ENCODE measurements around the gene OSBPL9. TPM values are rescaled to one million over a fixed set of nuclear protein-coding genes. Genes with fewer than 3 reads are reported as not detected.

The OSBPL9 gene
- total and polyA plus RNA-seq, 8 donors, result 30.7 to 51.0 (median 35.6) TPM

DNA sequence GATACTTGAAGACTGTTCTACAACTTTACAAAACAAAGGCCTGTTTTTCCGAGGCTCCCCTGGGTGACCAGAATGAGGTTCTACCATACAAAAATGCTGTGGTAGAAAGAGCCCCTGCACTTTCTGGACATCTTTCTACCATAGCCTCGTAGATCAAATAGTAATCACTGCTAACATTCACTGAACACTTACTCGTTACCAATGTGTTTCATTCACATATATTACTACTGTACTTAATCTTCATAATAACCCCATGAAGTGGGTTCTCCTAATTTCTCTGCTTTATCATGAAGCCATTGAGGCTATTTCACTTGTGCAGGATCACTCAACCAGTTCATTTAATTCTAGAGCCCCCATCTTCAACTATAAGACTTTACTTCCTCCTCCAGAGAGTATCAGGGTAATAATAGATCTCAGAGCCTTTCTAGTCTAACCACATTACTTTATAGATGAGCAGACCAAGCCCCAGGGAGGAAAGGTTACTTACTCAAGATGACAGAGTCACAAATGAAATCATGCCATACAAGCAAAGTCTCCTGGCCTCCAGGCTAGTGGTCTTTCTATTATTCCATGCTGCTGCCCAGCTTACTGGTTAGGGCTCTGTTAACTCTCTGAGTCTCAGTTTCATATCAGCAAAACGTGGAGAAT is 46.7 kb upstream of the OSBPL9 start:
- DNase-seq, result no peak

DNA sequence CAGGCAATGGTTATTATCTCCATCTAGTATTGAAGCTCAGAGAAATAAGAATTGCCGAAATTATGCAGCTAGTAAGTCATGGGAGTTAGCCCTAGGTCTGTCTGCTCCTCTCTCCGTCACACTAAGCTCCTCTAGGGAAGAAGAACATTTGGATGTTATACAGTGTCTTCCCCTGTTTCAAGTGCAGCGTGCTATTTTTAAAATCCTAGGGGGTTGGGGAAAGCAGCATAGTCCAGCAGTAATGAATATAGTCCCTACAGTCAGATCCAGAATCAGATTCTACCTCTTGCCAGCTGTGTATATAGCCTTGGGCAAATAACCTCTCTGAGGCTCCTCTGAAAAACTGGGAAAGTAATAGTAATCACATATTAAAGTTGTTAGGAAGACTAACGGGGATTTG is 44.5 kb upstream of the OSBPL9 start:
- H3K27me3 ChIP-seq, result no peaks in the 10 kb centered on the region
- no peak for ATAC-seq
- no peak overlapping the region for H3K4me3 ChIP-seq
- no peak for FAIRE-seq
- no peak overlapping the region for H3K27ac ChIP-seq
- TF ChIP-seq, protein P1, sequence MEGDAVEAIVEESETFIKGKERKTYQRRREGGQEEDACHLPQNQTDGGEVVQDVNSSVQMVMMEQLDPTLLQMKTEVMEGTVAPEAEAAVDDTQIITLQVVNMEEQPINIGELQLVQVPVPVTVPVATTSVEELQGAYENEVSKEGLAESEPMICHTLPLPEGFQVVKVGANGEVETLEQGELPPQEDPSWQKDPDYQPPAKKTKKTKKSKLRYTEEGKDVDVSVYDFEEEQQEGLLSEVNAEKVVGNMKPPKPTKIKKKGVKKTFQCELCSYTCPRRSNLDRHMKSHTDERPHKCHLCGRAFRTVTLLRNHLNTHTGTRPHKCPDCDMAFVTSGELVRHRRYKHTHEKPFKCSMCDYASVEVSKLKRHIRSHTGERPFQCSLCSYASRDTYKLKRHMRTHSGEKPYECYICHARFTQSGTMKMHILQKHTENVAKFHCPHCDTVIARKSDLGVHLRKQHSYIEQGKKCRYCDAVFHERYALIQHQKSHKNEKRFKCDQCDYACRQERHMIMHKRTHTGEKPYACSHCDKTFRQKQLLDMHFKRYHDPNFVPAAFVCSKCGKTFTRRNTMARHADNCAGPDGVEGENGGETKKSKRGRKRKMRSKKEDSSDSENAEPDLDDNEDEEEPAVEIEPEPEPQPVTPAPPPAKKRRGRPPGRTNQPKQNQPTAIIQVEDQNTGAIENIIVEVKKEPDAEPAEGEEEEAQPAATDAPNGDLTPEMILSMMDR (IDR thresholded peaks at IDR 0.05), result no peak
- intact Hi-C loops (cut with DNase I), result no loop called here
- WGBS, 2 donors, result 88 to 89% methylated on average over 4 of the region's 4 CpGs
- H3K9me3 ChIP-seq, result no peaks in the 10 kb centered on the region
- H3K4me1 ChIP-seq, result peaks cover 0 to 17% (median 0%) of the 10 kb centered on the region in 3 donors
- DNase-seq, result no peak
- no peaks in the 10 kb centered on the region for H3K36me3 ChIP-seq

More for the DNA sequence above, 46.7 kb upstream of the OSBPL9 start:
- intact Hi-C loops (cut with DNase I), result no loop called here
- peak overlapping the region in 1 of 4 donors; percentile 33 for H3K27ac ChIP-seq
- FAIRE-seq (no peak), ATAC-seq (peak in 2 of 4 donors; percentile 25 to 31)
- H3K9me3 ChIP-seq, result no peaks in the 10 kb centered on the region
- H3K4me1 ChIP-seq, result peaks cover 0 to 17% (median 0%) of the 10 kb centered on the region in 3 donors
- H3K27me3 ChIP-seq, result no peaks in the 10 kb centered on the region
- TF ChIP-seq, protein P1 (IDR thresholded peaks at IDR 0.05), result no peak
- no peak overlapping the region for H3K4me3 ChIP-seq
- H3K36me3 ChIP-seq, result no peaks in the 10 kb centered on the region
- 64 to 72% methylated on average over 4 of the region's 4 CpGs for WGBS, 2 donors

DNA sequence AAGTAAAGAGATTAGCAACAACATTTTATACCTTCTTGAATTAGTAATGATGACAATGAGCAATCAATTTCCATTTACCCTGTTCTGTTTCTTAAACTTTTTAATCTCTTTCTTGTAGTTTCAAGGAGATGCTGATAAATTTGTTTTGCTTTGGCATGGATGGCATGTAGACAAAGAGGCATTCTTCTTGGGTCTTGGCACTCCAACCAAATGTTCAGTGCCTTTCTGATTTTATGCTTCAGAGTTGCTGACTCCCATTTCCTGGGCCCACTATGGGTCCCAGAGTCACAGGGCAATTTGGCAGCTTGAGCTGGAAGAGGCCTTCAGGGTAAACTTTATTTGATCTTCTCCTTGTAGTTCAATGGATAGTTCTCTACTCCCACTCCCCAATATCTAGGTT is 42.1 kb upstream of the OSBPL9 start:
- Histone ChIP-seq H3K27me3 (no peaks in the 10 kb centered on the region), H3K9me3 (no peaks in the 10 kb centered on the region), H3K27ac (no peak overlapping the region), H3K36me3 (no peaks in the 10 kb centered on the region), H3K4me1 (peaks cover 0 to 7% (median 0%) of the 10 kb centered on the region in 3 donors), H3K4me3 (no peak overlapping the region)
- intact Hi-C loops (cut with DNase I), result no loop called here
- DNase-seq (no peak), ATAC-seq (no peak), FAIRE-seq (no peak)
- TF ChIP-seq, protein P1 (IDR thresholded peaks at IDR 0.05), result no peak

DNA sequence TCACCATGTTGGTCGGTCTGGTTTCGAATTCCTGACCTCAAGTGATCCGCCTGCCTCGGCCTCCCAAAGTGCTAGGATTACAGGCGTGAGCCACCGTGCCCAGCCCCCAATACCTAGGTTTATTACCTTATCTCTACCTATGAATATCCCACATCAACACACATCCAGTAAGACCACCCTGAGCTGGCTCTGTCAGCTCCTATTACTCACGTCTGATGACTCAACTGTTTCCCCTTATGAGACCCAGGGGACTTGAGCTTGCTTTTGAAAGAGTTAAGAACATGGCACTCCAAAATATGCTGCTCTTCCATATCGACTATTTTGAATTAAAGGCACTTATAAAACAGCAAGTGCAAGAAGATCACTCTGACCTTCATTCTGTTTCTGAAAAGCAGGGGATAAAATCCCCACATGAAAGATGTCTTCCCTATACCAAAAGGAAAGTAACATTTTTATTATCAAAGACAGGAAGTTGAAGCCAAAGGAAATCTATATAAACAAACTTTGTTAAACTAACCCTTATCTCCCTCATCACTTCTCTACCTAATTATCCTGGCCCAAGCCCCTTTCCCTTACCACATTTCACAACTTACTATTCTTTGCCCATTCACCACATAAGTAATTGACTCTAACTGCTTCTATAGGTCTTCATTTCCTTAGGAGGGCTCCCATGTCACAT is 41.3 kb upstream of the OSBPL9 start:
- ATAC-seq (no peak), DNase-seq (no peak), FAIRE-seq (no peak)
- WGBS, 2 donors, result 86 to 92% methylated on average over 8 of the region's 8 CpGs
- Histone ChIP-seq H3K27me3 (no peaks in the 10 kb centered on the region), H3K36me3 (no peaks in the 10 kb centered on the region), H3K27ac (no peak overlapping the region), H3K9me3 (no peaks in the 10 kb centered on the region), H3K4me1 (no peaks in the 10 kb centered on the region), H3K4me3 (no peak overlapping the region)
- intact Hi-C loops (cut with DNase I), result no loop called here
- TF ChIP-seq, protein P1 (IDR thresholded peaks at IDR 0.05), result no peak

DNA sequence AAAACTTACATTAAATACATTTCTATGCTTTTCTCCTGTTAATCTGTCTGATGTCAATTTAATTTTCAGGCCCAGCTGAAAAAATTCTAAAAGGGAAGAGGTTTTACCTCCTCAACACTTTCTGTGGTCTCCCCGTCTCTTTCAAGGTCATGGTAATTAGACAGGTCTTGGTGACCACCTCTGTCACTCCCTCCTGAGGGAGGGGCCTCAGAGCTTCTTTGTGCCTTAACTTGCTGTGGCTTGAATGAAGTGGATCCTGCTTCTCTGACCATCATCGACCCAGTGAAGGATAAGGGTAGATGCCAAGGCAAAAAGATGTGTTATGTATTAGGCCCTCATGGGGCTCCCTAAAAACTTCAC is 40.8 kb upstream of the OSBPL9 start:
- Histone ChIP-seq H3K4me3 (no peak overlapping the region), H3K27me3 (no peaks in the 10 kb centered on the region), H3K27ac (no peak overlapping the region), H3K9me3 (no peaks in the 10 kb centered on the region), H3K36me3 (no peaks in the 10 kb centered on the region), H3K4me1 (no peaks in the 10 kb centered on the region)
- FAIRE-seq (no peak), DNase-seq (no peak), ATAC-seq (no peak)
- intact Hi-C loops (cut with DNase I), result no loop called here
- TF ChIP-seq, protein P1 (IDR thresholded peaks at IDR 0.05), result no peak
- 70 to 80% methylated on average over 2 of the region's 2 CpGs for WGBS, 2 donors

Measured in pancreas (tissue), 10 donors.